Uterus (tissue), 2 donors: ENCODE results near the gene OR5K2.

Source experiments
- CTCF ChIP-seq, 4 experiments: fragments of 200-600 bp in 2 of 4; fragments of 450-650 bp in 2 of 4; sonication (generic) in 2 of 4; IDR thresholded peaks; one replicate each; pipeline ENCODE4 v1.5.1; 2016 to 2019; ENCODE audit warnings: antibody characterized with exemption in 4 of 4, mild to moderate bottlenecking in 2 of 4, moderate library complexity in 1 of 4
- POLR2A ChIP-seq, 2 donors: fragments of 450-650 bp; IDR thresholded peaks; one replicate each; pipeline ENCODE4 v1.6.1; 2016; ENCODE audit warnings: antibody characterized with exemption in 2 of 2, mild to moderate bottlenecking in 1 of 2, moderate library complexity in 1 of 2

GRCh38 chr3:98514948-98515347 lies 17.5 kb downstream of the OR5K2 start:
- TF ChIP-seq CTCF (IDR thresholded peaks at IDR 0.05) (no peak), POLR2A (IDR thresholded peaks at IDR 0.05) (no peak)
